ENCODE measurements around the gene MESP2.

MESP2 gene

DNA sequence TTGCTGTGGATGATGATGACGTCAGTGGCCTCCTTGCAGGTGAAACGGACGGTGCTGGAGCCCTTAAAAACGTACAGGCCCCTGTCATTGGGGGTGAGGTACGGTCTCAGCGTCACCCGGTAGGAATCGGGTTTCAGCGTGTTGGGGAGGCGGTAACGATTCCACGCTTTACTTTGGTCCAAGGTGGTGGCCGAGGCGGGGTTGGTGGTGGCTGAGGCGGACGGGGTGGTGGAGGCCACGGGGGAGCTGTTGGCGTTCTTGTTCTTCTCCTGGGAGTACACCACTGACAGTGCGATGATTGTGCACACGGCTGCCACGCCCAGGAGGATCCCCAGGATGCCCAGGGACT, 30.1 kb downstream of the MESP2 start:
- peak overlapping the region; percentile 98 for H3K27ac ChIP-seq
- TF ChIP-seq, protein P1, sequence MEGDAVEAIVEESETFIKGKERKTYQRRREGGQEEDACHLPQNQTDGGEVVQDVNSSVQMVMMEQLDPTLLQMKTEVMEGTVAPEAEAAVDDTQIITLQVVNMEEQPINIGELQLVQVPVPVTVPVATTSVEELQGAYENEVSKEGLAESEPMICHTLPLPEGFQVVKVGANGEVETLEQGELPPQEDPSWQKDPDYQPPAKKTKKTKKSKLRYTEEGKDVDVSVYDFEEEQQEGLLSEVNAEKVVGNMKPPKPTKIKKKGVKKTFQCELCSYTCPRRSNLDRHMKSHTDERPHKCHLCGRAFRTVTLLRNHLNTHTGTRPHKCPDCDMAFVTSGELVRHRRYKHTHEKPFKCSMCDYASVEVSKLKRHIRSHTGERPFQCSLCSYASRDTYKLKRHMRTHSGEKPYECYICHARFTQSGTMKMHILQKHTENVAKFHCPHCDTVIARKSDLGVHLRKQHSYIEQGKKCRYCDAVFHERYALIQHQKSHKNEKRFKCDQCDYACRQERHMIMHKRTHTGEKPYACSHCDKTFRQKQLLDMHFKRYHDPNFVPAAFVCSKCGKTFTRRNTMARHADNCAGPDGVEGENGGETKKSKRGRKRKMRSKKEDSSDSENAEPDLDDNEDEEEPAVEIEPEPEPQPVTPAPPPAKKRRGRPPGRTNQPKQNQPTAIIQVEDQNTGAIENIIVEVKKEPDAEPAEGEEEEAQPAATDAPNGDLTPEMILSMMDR (conservative IDR thresholded peaks at IDR 0.05), result no peak

DNA sequence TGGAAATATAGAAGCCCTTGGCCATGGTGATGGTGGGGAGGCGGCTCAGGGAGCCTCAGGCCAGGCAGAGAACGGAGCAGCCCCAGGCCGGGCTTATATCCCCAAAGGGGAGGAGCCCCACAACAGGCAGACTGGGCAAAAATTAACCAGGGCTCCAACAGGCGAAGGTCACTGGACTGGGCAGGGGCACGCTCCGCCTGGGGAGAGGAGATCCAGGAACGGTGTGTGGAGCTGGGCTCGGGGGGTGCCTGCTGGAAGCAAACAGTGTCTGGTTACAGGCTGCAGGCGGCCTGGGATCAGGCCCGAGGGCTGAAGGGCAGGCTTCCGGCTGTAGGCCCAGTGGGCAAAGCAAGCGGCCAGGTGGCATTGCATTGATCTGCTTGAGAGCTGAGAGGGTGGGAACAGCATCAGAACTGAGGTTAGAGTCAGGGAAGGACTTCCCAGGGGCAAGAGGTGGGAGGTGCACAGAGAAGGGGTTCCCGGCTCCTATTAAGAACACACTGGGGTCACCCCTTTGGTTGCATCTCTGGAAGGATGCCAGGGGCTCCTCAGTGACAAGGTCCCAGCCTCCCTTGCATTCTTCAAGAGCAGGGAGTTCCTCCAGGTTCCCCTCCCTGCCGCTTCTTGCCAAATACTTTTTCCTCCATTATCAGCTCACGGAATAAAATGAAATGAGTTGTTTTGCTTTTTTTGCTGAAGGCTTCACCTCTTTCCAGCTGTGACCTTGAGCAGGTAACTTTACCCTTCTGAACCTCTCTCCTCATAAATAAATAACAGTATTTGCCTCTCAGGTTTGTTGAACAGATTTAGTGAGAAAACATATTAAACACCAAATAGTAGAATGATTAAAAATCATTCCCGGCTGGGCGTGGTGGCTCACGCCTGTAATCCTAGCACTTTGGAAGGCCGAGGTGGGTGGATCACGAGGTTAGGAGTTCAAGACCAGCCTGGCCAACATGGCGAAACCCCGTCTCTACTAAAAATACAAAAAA, 30.7 kb downstream of the MESP2 start:
- TF ChIP-seq, protein P1 (conservative IDR thresholded peaks at IDR 0.05), result no peak
- peak overlapping the region; percentile 98 for H3K27ac ChIP-seq

DNA sequence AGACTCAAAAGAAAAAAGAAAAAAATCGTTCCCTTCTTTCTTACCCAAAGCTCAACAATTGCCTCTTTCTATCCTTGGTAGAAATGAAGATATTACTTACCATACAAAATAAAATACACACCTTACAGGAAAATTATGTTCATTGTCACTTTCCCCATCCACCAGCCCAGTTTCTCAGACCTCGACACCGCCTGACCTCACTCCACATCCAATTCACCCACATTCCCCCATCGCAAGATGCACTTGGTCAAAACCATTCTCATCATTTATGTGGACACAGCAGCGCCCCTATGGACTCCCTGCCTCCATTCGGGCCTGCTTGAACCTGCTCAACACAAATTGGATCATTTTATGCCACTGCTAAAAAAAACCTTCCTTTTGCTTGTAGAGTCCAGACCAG, 31.6 kb downstream of the MESP2 start:
- TF ChIP-seq, protein P1 (conservative IDR thresholded peaks at IDR 0.05), result no peak
- peak overlapping the region; percentile 98 for H3K27ac ChIP-seq

DNA sequence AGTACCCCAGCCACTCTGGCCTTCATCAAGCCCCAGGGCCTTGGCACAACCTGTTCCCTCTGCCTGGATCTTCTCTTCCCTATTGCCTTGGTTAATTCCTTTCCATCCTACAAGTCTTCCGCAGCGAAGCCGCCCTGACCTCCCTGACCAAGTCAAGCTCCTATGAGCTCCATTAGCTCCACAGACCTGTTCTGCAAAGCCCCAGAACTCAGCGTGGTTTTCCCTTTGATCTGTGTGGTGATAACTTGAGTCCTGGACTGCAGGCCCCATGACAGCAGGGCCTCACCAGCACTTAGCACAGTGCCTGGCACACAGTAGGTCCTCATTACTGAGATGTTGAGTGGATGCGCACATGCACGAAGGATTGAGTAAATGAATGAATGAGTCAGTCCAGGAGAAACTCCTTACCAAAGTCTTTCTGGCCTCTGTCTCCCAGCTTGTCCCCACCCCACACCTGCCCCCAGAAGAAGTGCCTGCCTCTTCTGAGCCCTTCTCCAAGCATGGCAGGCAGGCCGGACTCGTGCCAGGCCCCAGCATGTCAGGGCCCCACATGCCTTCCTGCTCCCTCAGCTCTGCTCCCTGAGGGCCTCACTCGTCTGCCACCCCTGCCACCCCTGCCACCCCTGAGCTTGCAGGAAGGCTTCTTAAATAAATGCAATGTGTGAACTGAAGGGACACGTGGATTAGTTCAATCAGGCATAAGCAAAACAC, 32.2 kb downstream of the MESP2 start:
- TF ChIP-seq, protein P1 (conservative IDR thresholded peaks at IDR 0.05), result no peak
- H3K27ac ChIP-seq, result peak overlapping the region; percentile 98

DNA sequence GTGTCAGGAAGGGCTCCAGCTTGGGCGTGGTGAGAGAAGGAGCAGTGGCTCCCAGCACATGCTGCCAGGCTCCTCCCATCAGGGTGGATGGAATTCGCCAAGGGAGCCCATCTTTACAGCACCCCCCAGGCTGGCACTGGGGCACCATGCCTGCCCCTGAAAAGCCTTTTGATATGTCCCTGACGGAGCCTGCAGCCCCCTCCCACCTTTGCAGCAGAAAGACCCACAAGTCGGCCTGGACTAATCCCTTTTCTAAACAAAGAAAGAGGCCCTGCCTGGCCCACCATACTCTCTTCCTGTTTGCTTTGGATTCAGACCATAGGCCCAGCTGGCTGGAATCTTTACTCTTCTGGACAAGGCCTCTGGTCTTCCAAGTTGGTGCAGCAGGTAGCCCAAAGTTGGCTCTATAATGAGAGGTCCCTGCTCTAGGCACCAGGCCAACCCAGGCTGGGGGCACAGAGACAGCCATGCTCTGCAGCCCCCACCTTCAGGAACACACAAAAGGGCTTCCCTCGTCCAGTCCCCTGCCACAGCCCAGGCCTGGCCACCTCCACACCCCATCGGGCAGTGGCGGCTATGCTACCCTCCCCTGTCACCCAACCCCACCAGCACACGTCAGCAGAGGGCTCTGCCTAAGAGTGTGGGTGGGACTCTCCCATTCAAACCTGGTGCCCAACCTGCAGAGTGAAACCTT, 33.1 kb downstream of the MESP2 start:
- H3K27ac ChIP-seq, result peak overlapping the region; percentile 98
- TF ChIP-seq, protein P1 (conservative IDR thresholded peaks at IDR 0.05), result no peak

DNA sequence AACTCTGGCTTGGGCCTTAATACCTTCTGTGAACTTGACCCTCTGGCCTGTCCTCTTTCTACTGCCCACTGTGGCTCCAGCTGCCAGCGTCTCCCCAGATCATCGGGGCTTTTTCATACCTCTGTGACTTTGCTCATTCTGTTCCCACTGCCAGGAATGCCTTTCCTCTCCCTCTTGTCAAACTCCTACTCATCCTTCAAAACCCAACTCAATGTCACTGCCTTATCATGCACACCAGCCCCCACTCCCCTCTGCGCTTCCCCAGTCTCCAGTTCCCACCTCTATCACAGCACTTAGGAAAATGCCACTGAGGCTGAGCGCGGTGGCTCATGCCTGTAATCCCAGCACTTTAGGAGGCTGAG, 33.6 kb downstream of the MESP2 start:
- TF ChIP-seq, protein P1 (conservative IDR thresholded peaks at IDR 0.05), result no peak
- peak overlapping the region; percentile 98 for H3K27ac ChIP-seq

DNA sequence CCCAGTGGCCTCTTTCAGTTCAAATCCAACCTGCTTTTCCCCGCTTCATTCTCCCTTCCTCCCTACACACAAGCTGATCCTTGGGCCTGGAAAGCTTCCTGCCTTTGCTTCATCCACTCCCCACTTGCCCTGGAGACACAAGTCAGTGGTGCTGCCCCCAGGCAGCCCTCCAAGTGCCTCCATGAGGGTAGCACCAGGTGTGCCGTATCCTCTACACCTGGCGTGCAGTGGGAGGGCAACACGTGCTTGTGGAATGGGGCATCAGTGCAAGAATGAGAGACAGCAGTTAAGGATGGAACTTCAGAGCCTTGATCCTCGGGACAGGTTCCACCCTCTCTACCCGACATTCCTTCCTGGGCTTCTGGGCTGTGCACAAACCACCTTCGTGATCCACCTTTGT, 34.7 kb downstream of the MESP2 start:
- TF ChIP-seq, protein P1 (conservative IDR thresholded peaks at IDR 0.05), result no peak
- H3K27ac ChIP-seq, result peak overlapping the region; percentile 98
